C4-2B (cell line): Measurements from ENCODE around the gene UGT2B7.
"Not testable (repeated sequence)": the region's sequence is repeated elsewhere in the genome, so short reads cannot be mapped to it uniquely, and the experiment has no call there.

Source experiments
- H3K27ac ChIP-seq: fragments of 450-650 bp; 2 replicates; pipeline ENCODE4 v1.5.1; 2017
- CTCF ChIP-seq: fragments of 450-650 bp; conservative IDR thresholded peaks from 2 replicates; pipeline ENCODE4 v1.5.1; 2017; ENCODE audit warnings: mild to moderate bottlenecking
- ZFX ChIP-seq: fragments of 450-650 bp; IDR thresholded peaks from 2 replicates; pipeline ENCODE4 v1.6.1; 2017

UGT2B7 gene

GRCh38 chr4:69099910-69100309 lies 3.6 kb downstream of the UGT2B7 start:
- TF ChIP-seq CTCF, result no peak
- TF ChIP-seq ZFX, result no peak
- H3K27ac ChIP-seq, result no peak overlapping the region

GRCh38 chr4:69102668-69103067 lies 6.4 kb downstream of the UGT2B7 start:
- H3K27ac ChIP-seq, result not testable (repeated sequence)

DNA sequence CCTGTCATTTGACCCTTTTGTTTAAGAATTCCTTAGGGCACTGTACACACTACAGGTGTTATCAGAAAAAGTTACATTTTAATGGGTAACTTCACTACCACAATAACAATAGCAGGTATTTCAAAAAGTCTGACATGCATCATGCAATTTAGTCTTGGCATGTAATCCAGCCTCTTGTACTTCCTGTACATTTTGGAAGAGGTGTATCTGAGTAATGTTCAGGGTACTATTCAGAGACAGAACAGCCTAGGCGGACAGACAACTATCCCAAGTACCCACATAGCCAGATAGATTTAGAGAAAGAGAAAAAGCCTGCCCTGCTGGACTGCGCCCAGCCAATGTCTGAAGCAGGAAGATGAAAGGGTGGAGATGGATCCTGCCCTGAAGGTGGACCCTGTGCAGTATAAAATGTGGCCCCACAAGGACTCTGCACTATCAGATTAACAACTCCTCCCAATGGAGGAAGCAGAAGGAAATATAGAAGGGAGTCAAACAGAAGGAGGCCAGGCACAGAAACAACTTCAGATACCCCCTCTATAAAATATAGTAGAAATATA lies 8.5 kb downstream of the UGT2B7 start:
- TF ChIP-seq ZFX (no peak), CTCF (no peak)
- no peak overlapping the region for H3K27ac ChIP-seq

DNA sequence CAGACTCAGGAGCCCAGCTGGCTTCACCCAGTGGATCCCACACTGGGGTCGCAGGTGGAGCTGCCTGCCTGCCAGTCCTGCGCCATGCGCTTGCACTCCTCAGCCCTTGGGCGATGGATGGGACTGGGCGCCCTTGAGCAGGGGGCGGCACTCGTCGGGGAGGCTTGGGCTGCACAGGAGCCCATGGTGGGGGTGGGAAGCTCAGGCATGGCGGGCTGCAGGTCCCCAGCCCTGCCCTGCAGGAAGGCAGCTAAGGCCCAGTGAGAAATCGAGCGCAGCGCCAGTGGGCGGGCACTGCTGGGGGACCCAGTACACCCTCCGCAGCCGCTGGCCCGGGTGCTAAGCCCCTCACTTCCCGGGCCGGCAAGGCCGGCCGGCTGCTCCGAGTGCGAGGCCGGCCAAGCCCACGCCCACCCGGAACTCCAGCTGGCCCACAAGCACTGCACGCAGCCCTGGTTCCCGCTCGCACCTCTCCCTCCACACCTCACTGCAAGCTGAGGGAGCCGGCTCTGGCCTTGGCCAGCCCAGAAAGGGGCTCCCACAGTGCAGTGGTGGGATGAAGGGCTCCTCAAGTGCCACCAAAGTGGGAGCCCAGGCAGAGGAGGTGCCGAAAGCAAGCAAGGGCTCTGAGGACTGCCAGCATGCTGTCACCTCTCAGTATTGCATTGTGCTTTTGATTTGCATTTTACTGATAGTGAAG lies 19.0 kb downstream of the UGT2B7 start:
- H3K27ac ChIP-seq, result peak overlapping the region; percentile 40; the same call in 1 of the 2 replicates

DNA sequence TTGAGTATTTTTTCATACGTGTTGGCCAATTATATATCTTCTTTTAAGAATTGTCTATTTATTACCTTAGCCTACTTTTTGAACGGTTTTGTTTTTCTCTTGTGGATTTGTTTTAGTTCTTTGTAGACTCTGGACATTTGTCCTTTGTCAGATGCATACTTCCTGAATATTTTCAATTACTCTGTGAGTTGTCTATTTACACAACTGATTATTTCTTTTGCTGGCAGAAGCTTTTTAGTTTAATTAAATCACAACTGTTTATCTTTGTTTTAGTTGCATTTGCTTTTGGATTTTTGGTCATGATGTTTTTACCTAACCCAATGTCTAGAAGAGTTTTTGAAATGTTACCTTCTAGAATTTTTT lies 19.6 kb downstream of the UGT2B7 start:
- no peak for TF ChIP-seq ZFX
- no peak for TF ChIP-seq CTCF
- peak overlapping the region; percentile 40; the same call in 1 of the 2 replicates for H3K27ac ChIP-seq

- H3K27ac ChIP-seq, result no peak overlapping the region
- TF ChIP-seq ZFX (no peak), CTCF (no peak)
Observed at GRCh38 chr4:69116645-69117321, 20.5 kb downstream of the UGT2B7 start.

DNA sequence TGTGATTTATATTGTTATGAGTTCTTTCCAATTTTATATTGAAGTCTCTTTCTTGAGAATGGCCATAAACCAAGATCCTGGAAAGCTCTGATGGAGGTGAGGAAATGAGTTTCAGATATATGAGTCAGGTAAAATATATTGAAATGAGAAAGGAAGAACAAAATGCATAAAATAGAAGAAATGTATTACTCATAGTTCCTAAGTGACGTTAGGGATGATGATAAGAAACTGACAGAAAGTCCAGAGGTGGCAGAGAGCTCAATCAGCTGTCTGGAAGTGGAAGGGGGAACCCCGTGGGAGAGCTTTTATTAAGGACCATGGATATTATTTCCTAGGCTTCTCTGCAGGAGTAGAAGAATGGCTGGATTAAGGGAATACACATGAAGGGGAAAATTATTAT lies 24.6 kb downstream of the UGT2B7 start:
- no peak overlapping the region for H3K27ac ChIP-seq
- TF ChIP-seq ZFX, result no peak
- no peak for TF ChIP-seq CTCF

DNA sequence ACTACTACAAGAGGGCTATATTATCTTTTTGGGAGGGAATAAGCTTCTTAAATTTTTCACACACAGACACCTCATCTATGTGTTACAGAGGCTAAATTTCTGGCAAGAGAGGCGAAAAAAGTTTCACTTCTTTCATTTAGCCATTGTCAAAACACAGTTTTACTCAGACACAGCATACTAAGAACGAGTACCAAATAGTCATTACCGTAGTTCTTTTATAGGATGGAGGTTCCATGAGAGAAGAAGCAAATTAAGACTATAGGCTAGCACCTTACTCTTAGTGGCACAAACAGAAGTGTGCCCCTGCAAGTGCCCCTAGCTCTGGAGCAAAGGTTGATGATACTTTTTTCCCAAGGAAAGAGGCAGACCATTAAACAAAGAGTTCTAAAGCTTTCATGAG lies 26.2 kb downstream of the UGT2B7 start:
- H3K27ac ChIP-seq, result no peak overlapping the region
- no peak for TF ChIP-seq ZFX
- no peak for TF ChIP-seq CTCF
